HEK293 (cell line): Measurements from ENCODE around the gene LRRC26.

Experiments used
- CTCF ChIA-PET: fragments of 350-600 bp; formaldehyde crosslinking; extraction: SDS; loops from one replicate; lab custom pipeline; 2021; ENCODE audit warnings: antibody characterized with exemption; lab: Yijun Ruan, JAX
- POLR2A ChIA-PET: fragments of 300-600 bp; formaldehyde crosslinking; extraction: SDS; loops from one replicate; lab custom pipeline; 2020; ENCODE audit warnings: antibody characterized with exemption, inconsistent platforms; lab: Yijun Ruan, JAX
- H3K27ac ChIP-seq: fragments of 200-500 bp; sonication (Bioruptor generic); 2 replicates; pipeline ENCODE4 v1.5.1; 2014; ENCODE audit warnings: low read depth, low read length, control low read depth, inconsistent platforms; ENCODE audit errors: extremely low read depth
- H3K36me3 ChIP-seq, 2 experiments: fragments of 200-500 bp in 1 of 2; sonication (Bioruptor generic) in 1 of 2; 1 replicate in 1 of 2; 2 replicates in 1 of 2; pipeline ENCODE4 v1.5.1; 2014 to 2017; ENCODE audit warnings: inconsistent platforms in 2 of 2, low read length in 2 of 2; ENCODE audit not compliant: control insufficient read depth in 2 of 2, insufficient read depth in 1 of 2
- H3K4me1 ChIP-seq: fragments of 200-500 bp; sonication (Bioruptor generic); 2 replicates; pipeline ENCODE4 v1.5.1; 2014; ENCODE audit warnings: mild to moderate bottlenecking, low read length, inconsistent platforms; ENCODE audit not compliant: control insufficient read depth, insufficient read depth
- H3K4me3 ChIP-seq: 2 replicates; pipeline ENCODE4 v1.5.1; 2011; ENCODE audit warnings: low read depth, mild to moderate bottlenecking, control low read depth, low read length, moderate library complexity
- H3K9me3 ChIP-seq: fragments of 200-500 bp; sonication (Bioruptor generic); 2 replicates; pipeline ENCODE4 v1.5.1; 2014; ENCODE audit warnings: low read depth, low read length, inconsistent platforms; ENCODE audit not compliant: control insufficient read depth, insufficient read depth
- BCL11A ChIP-seq: fragments of 450-650 bp; formaldehyde crosslinking; IDR thresholded peaks from 2 replicates; pipeline ENCODE4 v1.5.1; 2016; ENCODE audit warnings: low read depth, missing biosample characterization, missing genetic modification characterization
- KLF9 ChIP-seq: fragments of 450-650 bp; formaldehyde crosslinking; IDR thresholded peaks from 2 replicates; pipeline ENCODE4 v1.5.1; 2016; ENCODE audit warnings: missing biosample characterization, missing genetic modification characterization, low read depth
- SP7 ChIP-seq: fragments of 450-650 bp; formaldehyde crosslinking; IDR thresholded peaks from 2 replicates; pipeline ENCODE4 v1.5.1; 2016; ENCODE audit warnings: missing biosample characterization, missing genetic modification characterization
- TRIM28 ChIP-seq: IDR thresholded peaks from 2 replicates; pipeline ENCODE4 v1.6.1; 2011; ENCODE audit warnings: low read length, control low read depth, borderline replicate concordance
- WT1 ChIP-seq: fragments of 450-650 bp; formaldehyde crosslinking; IDR thresholded peaks from 2 replicates; pipeline ENCODE4 v1.5.1; 2016; ENCODE audit warnings: missing biosample characterization, missing genetic modification characterization
- ZEB2 ChIP-seq: fragments of 450-650 bp; formaldehyde crosslinking; IDR thresholded peaks from 2 replicates; pipeline ENCODE4 v1.5.1; 2016; ENCODE audit warnings: missing biosample characterization, missing genetic modification characterization
- ZFP69B ChIP-seq: fragments of 450-650 bp; formaldehyde crosslinking; IDR thresholded peaks from 2 replicates; pipeline ENCODE4 v1.5.1; 2016; ENCODE audit warnings: missing biosample characterization, missing genetic modification characterization
- ZNF121 ChIP-seq: fragments of 450-650 bp; formaldehyde crosslinking; IDR thresholded peaks from 2 replicates; pipeline ENCODE4 v1.5.1; 2016; ENCODE audit warnings: missing biosample characterization, missing genetic modification characterization
- ZNF2 ChIP-seq: fragments of 450-650 bp; formaldehyde crosslinking; IDR thresholded peaks from 2 replicates; pipeline ENCODE4 v1.5.1; 2016; ENCODE audit warnings: missing biosample characterization, missing genetic modification characterization
- ZNF423 ChIP-seq: fragments of 450-650 bp; formaldehyde crosslinking; IDR thresholded peaks from 2 replicates; pipeline ENCODE4 v1.5.1; 2016; ENCODE audit warnings: missing biosample characterization, missing genetic modification characterization
- ZNF501 ChIP-seq: fragments of 450-650 bp; formaldehyde crosslinking; IDR thresholded peaks from 2 replicates; pipeline ENCODE4 v1.5.1; 2016; ENCODE audit warnings: missing biosample characterization, missing genetic modification characterization
- ZNF600 ChIP-seq: fragments of 450-650 bp; formaldehyde crosslinking; IDR thresholded peaks from 2 replicates; pipeline ENCODE4 v1.5.1; 2016; ENCODE audit warnings: missing biosample characterization, missing genetic modification characterization
- ZNF629 ChIP-seq: fragments of 450-650 bp; formaldehyde crosslinking; IDR thresholded peaks from 2 replicates; pipeline ENCODE4 v1.5.1; 2017; ENCODE audit warnings: missing biosample characterization, missing genetic modification characterization
- ZNF658 ChIP-seq: fragments of 450-650 bp; formaldehyde crosslinking; IDR thresholded peaks from 2 replicates; pipeline ENCODE4; 2016; ENCODE audit warnings: missing biosample characterization, missing genetic modification characterization
- ZNF76 ChIP-seq: fragments of 450-650 bp; formaldehyde crosslinking; IDR thresholded peaks from 2 replicates; pipeline ENCODE4; 2016; ENCODE audit warnings: low read depth, missing biosample characterization, missing genetic modification characterization, borderline replicate concordance
- ZNF837 ChIP-seq: fragments of 450-650 bp; formaldehyde crosslinking; IDR thresholded peaks from 2 replicates; pipeline ENCODE4 v1.5.1; 2016; ENCODE audit warnings: missing biosample characterization, missing genetic modification characterization
- TF ChIP-seq, protein P1 (sequence below): fragments of 450-650 bp; formaldehyde crosslinking; IDR thresholded peaks from 2 replicates; pipeline ENCODE4 v1.5.1; 2016; ENCODE audit warnings: missing biosample characterization, missing genetic modification characterization
- TF ChIP-seq, protein P2 (sequence below): fragments of 450-650 bp; formaldehyde crosslinking; IDR thresholded peaks from 2 replicates; pipeline ENCODE4 v1.5.1; 2016; ENCODE audit warnings: missing biosample characterization, missing genetic modification characterization
- TF ChIP-seq, protein P3 (sequence below): fragments of 450-650 bp; formaldehyde crosslinking; IDR thresholded peaks from 2 replicates; pipeline ENCODE4 v1.5.1; 2016; ENCODE audit warnings: missing biosample characterization, missing genetic modification characterization
- TF ChIP-seq, protein P4 (sequence below): fragments of 450-650 bp; formaldehyde crosslinking; IDR thresholded peaks from 2 replicates; pipeline ENCODE4 v1.5.1; 2017; ENCODE audit warnings: missing biosample characterization, missing genetic modification characterization
- TF ChIP-seq, protein P5 (sequence below): fragments of 450-650 bp; formaldehyde crosslinking; IDR thresholded peaks from 2 replicates; pipeline ENCODE4 v1.5.1; 2016; ENCODE audit warnings: missing biosample characterization, missing genetic modification characterization
- TF ChIP-seq, protein P6 (sequence below): fragments of 450-650 bp; formaldehyde crosslinking; IDR thresholded peaks from 2 replicates; pipeline ENCODE4 v1.5.1; 2016; ENCODE audit warnings: missing biosample characterization, missing genetic modification characterization, low read depth
- TF ChIP-seq, protein P7 (sequence below): fragments of 450-650 bp; formaldehyde crosslinking; IDR thresholded peaks from 2 replicates; pipeline ENCODE4 v1.5.1; 2016; ENCODE audit warnings: missing biosample characterization, missing genetic modification characterization

The LRRC26 gene

DNA sequence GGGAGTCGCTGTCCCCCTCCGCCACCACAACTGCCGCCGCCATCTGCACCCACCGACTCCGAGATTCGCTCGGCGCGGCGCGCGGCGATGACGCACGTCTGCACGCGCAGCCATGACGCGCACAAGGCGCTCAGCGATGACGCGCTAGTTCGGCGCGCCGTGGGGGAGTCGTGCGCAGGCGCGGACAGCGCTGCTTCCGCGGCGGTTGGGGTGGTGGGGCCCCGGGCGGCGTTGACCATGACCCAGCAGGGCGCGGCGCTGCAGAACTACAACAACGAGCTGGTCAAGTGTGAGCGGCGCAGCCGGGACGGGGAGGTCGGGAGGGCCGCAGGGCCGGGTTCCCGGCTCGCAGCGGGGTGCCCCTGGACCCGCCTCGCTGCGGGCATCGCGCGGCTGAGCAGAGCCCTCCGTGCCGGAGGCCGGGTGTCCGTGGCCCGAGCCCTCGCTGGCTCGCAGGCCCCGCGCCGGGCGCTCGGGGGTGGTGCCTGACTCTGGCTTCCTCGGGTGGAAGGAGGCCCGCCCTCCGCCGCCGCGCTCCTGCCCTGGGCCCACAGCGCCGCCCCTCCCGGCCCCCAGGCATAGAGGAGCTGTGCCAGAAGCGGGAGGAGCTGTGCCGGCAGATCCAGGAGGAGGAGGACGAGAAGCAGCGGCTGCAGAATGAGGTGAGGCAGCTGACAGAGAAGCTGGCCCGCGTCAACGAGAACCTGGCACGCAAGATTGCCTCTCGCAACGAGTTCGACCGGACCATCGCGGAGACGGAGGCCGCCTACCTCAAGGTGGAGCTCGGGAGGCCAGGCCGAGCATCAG, 18.8 kb upstream of the LRRC26 start, which contains the start of the genes ANAPC2 and SSNA1 (continued):
- peak; percentile 86 for TF ChIP-seq ZEB2 (tag by site-specific recombination)
- peak; percentile 85 for TF ChIP-seq ZNF76
- TF ChIP-seq, protein P1, sequence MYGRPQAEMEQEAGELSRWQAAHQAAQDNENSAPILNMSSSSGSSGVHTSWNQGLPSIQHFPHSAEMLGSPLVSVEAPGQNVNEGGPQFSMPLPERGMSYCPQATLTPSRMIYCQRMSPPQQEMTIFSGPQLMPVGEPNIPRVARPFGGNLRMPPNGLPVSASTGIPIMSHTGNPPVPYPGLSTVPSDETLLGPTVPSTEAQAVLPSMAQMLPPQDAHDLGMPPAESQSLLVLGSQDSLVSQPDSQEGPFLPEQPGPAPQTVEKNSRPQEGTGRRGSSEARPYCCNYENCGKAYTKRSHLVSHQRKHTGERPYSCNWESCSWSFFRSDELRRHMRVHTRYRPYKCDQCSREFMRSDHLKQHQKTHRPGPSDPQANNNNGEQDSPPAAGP (tag by site-specific recombination) = peak; percentile 93
- TF ChIP-seq, protein P2, sequence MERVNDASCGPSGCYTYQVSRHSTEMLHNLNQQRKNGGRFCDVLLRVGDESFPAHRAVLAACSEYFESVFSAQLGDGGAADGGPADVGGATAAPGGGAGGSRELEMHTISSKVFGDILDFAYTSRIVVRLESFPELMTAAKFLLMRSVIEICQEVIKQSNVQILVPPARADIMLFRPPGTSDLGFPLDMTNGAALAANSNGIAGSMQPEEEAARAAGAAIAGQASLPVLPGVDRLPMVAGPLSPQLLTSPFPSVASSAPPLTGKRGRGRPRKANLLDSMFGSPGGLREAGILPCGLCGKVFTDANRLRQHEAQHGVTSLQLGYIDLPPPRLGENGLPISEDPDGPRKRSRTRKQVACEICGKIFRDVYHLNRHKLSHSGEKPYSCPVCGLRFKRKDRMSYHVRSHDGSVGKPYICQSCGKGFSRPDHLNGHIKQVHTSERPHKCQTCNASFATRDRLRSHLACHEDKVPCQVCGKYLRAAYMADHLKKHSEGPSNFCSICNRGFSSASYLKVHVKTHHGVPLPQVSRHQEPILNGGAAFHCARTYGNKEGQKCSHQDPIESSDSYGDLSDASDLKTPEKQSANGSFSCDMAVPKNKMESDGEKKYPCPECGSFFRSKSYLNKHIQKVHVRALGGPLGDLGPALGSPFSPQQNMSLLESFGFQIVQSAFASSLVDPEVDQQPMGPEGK = peak; percentile 87
- TF ChIP-seq, protein P3, sequence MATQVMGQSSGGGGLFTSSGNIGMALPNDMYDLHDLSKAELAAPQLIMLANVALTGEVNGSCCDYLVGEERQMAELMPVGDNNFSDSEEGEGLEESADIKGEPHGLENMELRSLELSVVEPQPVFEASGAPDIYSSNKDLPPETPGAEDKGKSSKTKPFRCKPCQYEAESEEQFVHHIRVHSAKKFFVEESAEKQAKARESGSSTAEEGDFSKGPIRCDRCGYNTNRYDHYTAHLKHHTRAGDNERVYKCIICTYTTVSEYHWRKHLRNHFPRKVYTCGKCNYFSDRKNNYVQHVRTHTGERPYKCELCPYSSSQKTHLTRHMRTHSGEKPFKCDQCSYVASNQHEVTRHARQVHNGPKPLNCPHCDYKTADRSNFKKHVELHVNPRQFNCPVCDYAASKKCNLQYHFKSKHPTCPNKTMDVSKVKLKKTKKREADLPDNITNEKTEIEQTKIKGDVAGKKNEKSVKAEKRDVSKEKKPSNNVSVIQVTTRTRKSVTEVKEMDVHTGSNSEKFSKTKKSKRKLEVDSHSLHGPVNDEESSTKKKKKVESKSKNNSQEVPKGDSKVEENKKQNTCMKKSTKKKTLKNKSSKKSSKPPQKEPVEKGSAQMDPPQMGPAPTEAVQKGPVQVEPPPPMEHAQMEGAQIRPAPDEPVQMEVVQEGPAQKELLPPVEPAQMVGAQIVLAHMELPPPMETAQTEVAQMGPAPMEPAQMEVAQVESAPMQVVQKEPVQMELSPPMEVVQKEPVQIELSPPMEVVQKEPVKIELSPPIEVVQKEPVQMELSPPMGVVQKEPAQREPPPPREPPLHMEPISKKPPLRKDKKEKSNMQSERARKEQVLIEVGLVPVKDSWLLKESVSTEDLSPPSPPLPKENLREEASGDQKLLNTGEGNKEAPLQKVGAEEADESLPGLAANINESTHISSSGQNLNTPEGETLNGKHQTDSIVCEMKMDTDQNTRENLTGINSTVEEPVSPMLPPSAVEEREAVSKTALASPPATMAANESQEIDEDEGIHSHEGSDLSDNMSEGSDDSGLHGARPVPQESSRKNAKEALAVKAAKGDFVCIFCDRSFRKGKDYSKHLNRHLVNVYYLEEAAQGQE = no peak
- TF ChIP-seq TRIM28 = no peak
- TF ChIP-seq SP7 = peak; percentile 84
- peak; percentile 42; the same call in 1 of the 2 replicates for TF ChIP-seq WT1 (tag by site-specific recombination)
- TF ChIP-seq, protein P4, sequence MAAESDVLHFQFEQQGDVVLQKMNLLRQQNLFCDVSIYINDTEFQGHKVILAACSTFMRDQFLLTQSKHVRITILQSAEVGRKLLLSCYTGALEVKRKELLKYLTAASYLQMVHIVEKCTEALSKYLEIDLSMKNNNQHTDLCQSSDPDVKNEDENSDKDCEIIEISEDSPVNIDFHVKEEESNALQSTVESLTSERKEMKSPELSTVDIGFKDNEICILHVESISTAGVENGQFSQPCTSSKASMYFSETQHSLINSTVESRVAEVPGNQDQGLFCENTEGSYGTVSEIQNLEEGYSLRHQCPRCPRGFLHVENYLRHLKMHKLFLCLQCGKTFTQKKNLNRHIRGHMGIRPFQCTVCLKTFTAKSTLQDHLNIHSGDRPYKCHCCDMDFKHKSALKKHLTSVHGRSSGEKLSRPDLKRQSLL = no peak
- TF ChIP-seq, protein P5, sequence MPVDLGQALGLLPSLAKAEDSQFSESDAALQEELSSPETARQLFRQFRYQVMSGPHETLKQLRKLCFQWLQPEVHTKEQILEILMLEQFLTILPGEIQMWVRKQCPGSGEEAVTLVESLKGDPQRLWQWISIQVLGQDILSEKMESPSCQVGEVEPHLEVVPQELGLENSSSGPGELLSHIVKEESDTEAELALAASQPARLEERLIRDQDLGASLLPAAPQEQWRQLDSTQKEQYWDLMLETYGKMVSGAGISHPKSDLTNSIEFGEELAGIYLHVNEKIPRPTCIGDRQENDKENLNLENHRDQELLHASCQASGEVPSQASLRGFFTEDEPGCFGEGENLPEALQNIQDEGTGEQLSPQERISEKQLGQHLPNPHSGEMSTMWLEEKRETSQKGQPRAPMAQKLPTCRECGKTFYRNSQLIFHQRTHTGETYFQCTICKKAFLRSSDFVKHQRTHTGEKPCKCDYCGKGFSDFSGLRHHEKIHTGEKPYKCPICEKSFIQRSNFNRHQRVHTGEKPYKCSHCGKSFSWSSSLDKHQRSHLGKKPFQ (tag by site-specific recombination) = no peak
- TF ChIP-seq ZNF501 (tag by site-specific recombination) = peak; percentile 51
- TF ChIP-seq ZNF837 = no peak

DNA sequence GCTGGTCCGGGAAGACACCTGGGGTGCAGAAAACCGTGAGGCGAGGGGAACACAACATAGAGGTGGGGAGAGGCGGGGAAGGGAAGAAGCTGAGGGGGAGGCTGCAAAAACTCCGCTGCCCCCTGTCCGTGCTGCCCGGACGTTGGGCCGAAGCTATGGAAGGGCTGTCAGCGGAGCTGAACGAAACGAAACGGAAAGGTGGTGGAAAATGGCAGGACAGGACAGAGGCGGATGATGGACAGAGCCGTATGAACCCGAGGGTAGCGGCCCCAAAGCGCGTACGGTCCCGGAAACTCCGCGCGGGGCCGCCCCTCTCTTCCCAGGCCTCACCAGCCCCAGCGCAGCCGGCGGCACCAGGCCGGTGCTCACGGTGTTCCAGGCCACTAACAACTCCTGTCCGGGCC, 18.2 kb upstream of the LRRC26 start:
- H3K27ac ChIP-seq = peak overlapping the region; percentile 92
- no peaks in the 10 kb centered on the region for H3K9me3 ChIP-seq
- POLR2A ChIA-PET = interaction anchor here (1.4 to 7.1 kb wide), 12 partner anchors 10 to 102 kb away, joined by 5 to 178 read pairs (median 24); partner anchors contain the start of genes LRRC26, MAN1B1, NDOR1 and RNF224
- peak overlapping the region; percentile 92 for H3K4me3 ChIP-seq
- H3K36me3 ChIP-seq = peaks cover 0 to 75% of the 10 kb centered on the region in 2 experiments; a peak in 1 of 3 replicates
- peaks cover 11% of the 10 kb centered on the region for H3K4me1 ChIP-seq
- CTCF ChIA-PET = interaction anchor here (0.8 to 3.5 kb wide), 9 partner anchors 10 to 68 kb away, joined by 3 to 22 read pairs (median 4); partner anchors contain the start of genes RNF224 and TPRN
- no peak for TF ChIP-seq BCL11A
- TF ChIP-seq ZNF121 = no peak
- TF ChIP-seq ZNF658 = no peak
- TF ChIP-seq, protein P6, sequence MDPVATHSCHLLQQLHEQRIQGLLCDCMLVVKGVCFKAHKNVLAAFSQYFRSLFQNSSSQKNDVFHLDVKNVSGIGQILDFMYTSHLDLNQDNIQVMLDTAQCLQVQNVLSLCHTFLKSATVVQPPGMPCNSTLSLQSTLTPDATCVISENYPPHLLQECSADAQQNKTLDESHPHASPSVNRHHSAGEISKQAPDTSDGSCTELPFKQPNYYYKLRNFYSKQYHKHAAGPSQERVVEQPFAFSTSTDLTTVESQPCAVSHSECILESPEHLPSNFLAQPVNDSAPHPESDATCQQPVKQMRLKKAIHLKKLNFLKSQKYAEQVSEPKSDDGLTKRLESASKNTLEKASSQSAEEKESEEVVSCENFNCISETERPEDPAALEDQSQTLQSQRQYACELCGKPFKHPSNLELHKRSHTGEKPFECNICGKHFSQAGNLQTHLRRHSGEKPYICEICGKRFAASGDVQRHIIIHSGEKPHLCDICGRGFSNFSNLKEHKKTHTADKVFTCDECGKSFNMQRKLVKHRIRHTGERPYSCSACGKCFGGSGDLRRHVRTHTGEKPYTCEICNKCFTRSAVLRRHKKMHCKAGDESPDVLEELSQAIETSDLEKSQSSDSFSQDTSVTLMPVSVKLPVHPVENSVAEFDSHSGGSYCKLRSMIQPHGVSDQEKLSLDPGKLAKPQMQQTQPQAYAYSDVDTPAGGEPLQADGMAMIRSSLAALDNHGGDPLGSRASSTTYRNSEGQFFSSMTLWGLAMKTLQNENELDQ (tag by site-specific recombination) = no peak
- TF ChIP-seq, protein P7, sequence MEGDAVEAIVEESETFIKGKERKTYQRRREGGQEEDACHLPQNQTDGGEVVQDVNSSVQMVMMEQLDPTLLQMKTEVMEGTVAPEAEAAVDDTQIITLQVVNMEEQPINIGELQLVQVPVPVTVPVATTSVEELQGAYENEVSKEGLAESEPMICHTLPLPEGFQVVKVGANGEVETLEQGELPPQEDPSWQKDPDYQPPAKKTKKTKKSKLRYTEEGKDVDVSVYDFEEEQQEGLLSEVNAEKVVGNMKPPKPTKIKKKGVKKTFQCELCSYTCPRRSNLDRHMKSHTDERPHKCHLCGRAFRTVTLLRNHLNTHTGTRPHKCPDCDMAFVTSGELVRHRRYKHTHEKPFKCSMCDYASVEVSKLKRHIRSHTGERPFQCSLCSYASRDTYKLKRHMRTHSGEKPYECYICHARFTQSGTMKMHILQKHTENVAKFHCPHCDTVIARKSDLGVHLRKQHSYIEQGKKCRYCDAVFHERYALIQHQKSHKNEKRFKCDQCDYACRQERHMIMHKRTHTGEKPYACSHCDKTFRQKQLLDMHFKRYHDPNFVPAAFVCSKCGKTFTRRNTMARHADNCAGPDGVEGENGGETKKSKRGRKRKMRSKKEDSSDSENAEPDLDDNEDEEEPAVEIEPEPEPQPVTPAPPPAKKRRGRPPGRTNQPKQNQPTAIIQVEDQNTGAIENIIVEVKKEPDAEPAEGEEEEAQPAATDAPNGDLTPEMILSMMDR (tag by site-specific recombination) = no peak; the same call in 1 of the 2 replicates
- TF ChIP-seq ZNF2 (tag by site-specific recombination) = peak; percentile 89; the same call in 1 of the 2 replicates
- peak; percentile 36; the same call in 1 of the 2 replicates for TF ChIP-seq ZNF600 (tag by site-specific recombination)
- no peak for TF ChIP-seq ZNF629
- 0 out of 2 replicates have a peak, but pooled peaks have one; percentile 6 for TF ChIP-seq ZNF423 (tag by site-specific recombination)
- no peak for TF ChIP-seq ZFP69B (tag by site-specific recombination)
- TF ChIP-seq KLF9 (tag by site-specific recombination) = no peak
